ENCODE data around the gene CAMTA1. TPM values are rescaled to one million over a fixed set of nuclear protein-coding genes. Genes with fewer than 3 reads are reported as not detected.
A peak's percentile ranks its signal among the peaks of the same experiment; 100 is the strongest.

The CAMTA1 gene
- total RNA-seq, 1 experiment from 2014 or later: 118 TPM

- H3K27ac ChIP-seq (ENCODE audit: low read length): no peak overlapping the region
- no peaks in the 10 kb centered on the region for H3K27me3 ChIP-seq (ENCODE audit: low read length)
- H3K4me3 ChIP-seq (ENCODE audit: low read length): no peak overlapping the region
- no peak for DNase-seq
- no peaks in the 10 kb centered on the region for H3K79me2 ChIP-seq (ENCODE audit: low read length)
- no peaks in the 10 kb centered on the region for H3K9me3 ChIP-seq (ENCODE audit: low read length)
- no peak overlapping the region for H3K9ac ChIP-seq (ENCODE audit: low read length)
- H3K9me2 ChIP-seq (replicated peaks; ENCODE audit: insufficient read depth, low read length): no peaks in the 10 kb centered on the region
- H3K4me1 ChIP-seq (ENCODE audit: low read length): no peaks in the 10 kb centered on the region
- H3K36me3 ChIP-seq (ENCODE audit: insufficient read depth, low read length): no peaks in the 10 kb centered on the region
- no peaks in the 10 kb centered on the region for H4K20me1 ChIP-seq (ENCODE audit: insufficient read depth, low read depth, low read length)
- H2AFZ ChIP-seq (ENCODE audit: low read length): no peak overlapping the region
- no peak overlapping the region for H3K4me2 ChIP-seq (ENCODE audit: low read depth, low read length, poor library complexity, severe bottlenecking)
Observed at GRCh38 chr1:7613851-7614205, 828.6 kb downstream of the CAMTA1 start.

GRCh38 chr1:7614576-7615074, 829.4 kb downstream of the CAMTA1 start:
- Histone ChIP-seq H3K4me3 (ENCODE audit: low read length) (no peak overlapping the region), H3K9ac (ENCODE audit: low read length) (no peak overlapping the region), H3K36me3 (ENCODE audit: insufficient read depth, low read length) (no peaks in the 10 kb centered on the region), H3K27me3 (ENCODE audit: low read length) (no peaks in the 10 kb centered on the region), H4K20me1 (ENCODE audit: insufficient read depth, low read depth, low read length) (no peaks in the 10 kb centered on the region), H2AFZ (ENCODE audit: low read length) (no peak overlapping the region), H3K9me3 (ENCODE audit: low read length) (no peaks in the 10 kb centered on the region), H3K4me1 (ENCODE audit: low read length) (no peaks in the 10 kb centered on the region), H3K9me2 (replicated peaks; ENCODE audit: insufficient read depth, low read length) (no peaks in the 10 kb centered on the region), H3K27ac (ENCODE audit: low read length) (no peak overlapping the region), H3K79me2 (ENCODE audit: low read length) (no peaks in the 10 kb centered on the region), H3K4me2 (ENCODE audit: low read depth, low read length, poor library complexity, severe bottlenecking) (no peak overlapping the region)
- no peak for DNase-seq

- no peak for DNase-seq
- Histone ChIP-seq H2AFZ (ENCODE audit: low read length) (no peak overlapping the region), H3K9me3 (ENCODE audit: low read length) (no peaks in the 10 kb centered on the region), H3K9ac (ENCODE audit: low read length) (no peak overlapping the region), H3K27me3 (ENCODE audit: low read length) (no peaks in the 10 kb centered on the region), H3K27ac (ENCODE audit: low read length) (no peak overlapping the region), H3K36me3 (ENCODE audit: insufficient read depth, low read length) (no peaks in the 10 kb centered on the region), H3K4me2 (ENCODE audit: low read depth, low read length, poor library complexity, severe bottlenecking) (no peak overlapping the region), H3K4me3 (ENCODE audit: low read length) (no peak overlapping the region), H3K4me1 (ENCODE audit: low read length) (no peaks in the 10 kb centered on the region), H3K9me2 (replicated peaks; ENCODE audit: insufficient read depth, low read length) (no peaks in the 10 kb centered on the region), H4K20me1 (ENCODE audit: insufficient read depth, low read depth, low read length) (no peaks in the 10 kb centered on the region), H3K79me2 (ENCODE audit: low read length) (no peaks in the 10 kb centered on the region)
Observed at GRCh38 chr1:7615138-7615537, 829.9 kb downstream of the CAMTA1 start.

- Histone ChIP-seq H3K4me1 (ENCODE audit: low read length) (no peaks in the 10 kb centered on the region), H4K20me1 (ENCODE audit: insufficient read depth, low read depth, low read length) (no peaks in the 10 kb centered on the region), H3K79me2 (ENCODE audit: low read length) (no peaks in the 10 kb centered on the region), H3K9me3 (ENCODE audit: low read length) (no peaks in the 10 kb centered on the region), H3K27me3 (ENCODE audit: low read length) (no peaks in the 10 kb centered on the region), H2AFZ (ENCODE audit: low read length) (no peak overlapping the region), H3K4me3 (ENCODE audit: low read length) (no peak overlapping the region), H3K36me3 (ENCODE audit: insufficient read depth, low read length) (no peaks in the 10 kb centered on the region), H3K4me2 (ENCODE audit: low read depth, low read length, poor library complexity, severe bottlenecking) (no peak overlapping the region), H3K27ac (ENCODE audit: low read length) (no peak overlapping the region), H3K9ac (ENCODE audit: low read length) (no peak overlapping the region), H3K9me2 (replicated peaks; ENCODE audit: insufficient read depth, low read length) (no peaks in the 10 kb centered on the region)
- DNase-seq: peak; percentile 71
Observed at GRCh38 chr1:7616076-7616832, 831.0 kb downstream of the CAMTA1 start.

- H3K9me2 ChIP-seq (replicated peaks; ENCODE audit: insufficient read depth, low read length): no peaks in the 10 kb centered on the region
- H3K9me3 ChIP-seq (ENCODE audit: low read length): no peaks in the 10 kb centered on the region
- no peak overlapping the region for H3K4me2 ChIP-seq (ENCODE audit: low read depth, low read length, poor library complexity, severe bottlenecking)
- H3K79me2 ChIP-seq (ENCODE audit: low read length): no peaks in the 10 kb centered on the region
- H3K9ac ChIP-seq (ENCODE audit: low read length): no peak overlapping the region
- H3K4me1 ChIP-seq (ENCODE audit: low read length): no peaks in the 10 kb centered on the region
- H3K27me3 ChIP-seq (ENCODE audit: low read length): no peaks in the 10 kb centered on the region
- H4K20me1 ChIP-seq (ENCODE audit: insufficient read depth, low read depth, low read length): no peaks in the 10 kb centered on the region
- no peak for DNase-seq
- no peak overlapping the region for H3K27ac ChIP-seq (ENCODE audit: low read length)
- H3K36me3 ChIP-seq (ENCODE audit: insufficient read depth, low read length): no peaks in the 10 kb centered on the region
- no peak overlapping the region for H2AFZ ChIP-seq (ENCODE audit: low read length)
- no peak overlapping the region for H3K4me3 ChIP-seq (ENCODE audit: low read length)
Observed at GRCh38 chr1:7616953-7617352, 831.7 kb downstream of the CAMTA1 start.

GRCh38 chr1:7617826-7618225, 832.6 kb downstream of the CAMTA1 start:
- Histone ChIP-seq H3K9ac (ENCODE audit: low read length) (no peak overlapping the region), H4K20me1 (ENCODE audit: insufficient read depth, low read depth, low read length) (no peaks in the 10 kb centered on the region), H3K27ac (ENCODE audit: low read length) (no peak overlapping the region), H3K4me1 (ENCODE audit: low read length) (no peaks in the 10 kb centered on the region), H3K9me3 (ENCODE audit: low read length) (no peaks in the 10 kb centered on the region), H3K4me2 (ENCODE audit: low read depth, low read length, poor library complexity, severe bottlenecking) (no peak overlapping the region), H3K4me3 (ENCODE audit: low read length) (no peak overlapping the region), H3K36me3 (ENCODE audit: insufficient read depth, low read length) (no peaks in the 10 kb centered on the region), H2AFZ (ENCODE audit: low read length) (no peak overlapping the region), H3K9me2 (replicated peaks; ENCODE audit: insufficient read depth, low read length) (no peaks in the 10 kb centered on the region), H3K79me2 (ENCODE audit: low read length) (no peaks in the 10 kb centered on the region), H3K27me3 (ENCODE audit: low read length) (no peaks in the 10 kb centered on the region)
- no peak for DNase-seq

GRCh38 chr1:7620196-7620595, 834.9 kb downstream of the CAMTA1 start:
- Histone ChIP-seq H3K9me2 (replicated peaks; ENCODE audit: insufficient read depth, low read length) (no peaks in the 10 kb centered on the region), H4K20me1 (ENCODE audit: insufficient read depth, low read depth, low read length) (no peaks in the 10 kb centered on the region), H2AFZ (ENCODE audit: low read length) (no peak overlapping the region), H3K79me2 (ENCODE audit: low read length) (no peaks in the 10 kb centered on the region), H3K4me3 (ENCODE audit: low read length) (no peak overlapping the region), H3K36me3 (ENCODE audit: insufficient read depth, low read length) (no peaks in the 10 kb centered on the region), H3K9me3 (ENCODE audit: low read length) (no peaks in the 10 kb centered on the region), H3K27ac (ENCODE audit: low read length) (no peak overlapping the region), H3K4me1 (ENCODE audit: low read length) (no peaks in the 10 kb centered on the region), H3K9ac (ENCODE audit: low read length) (no peak overlapping the region), H3K4me2 (ENCODE audit: low read depth, low read length, poor library complexity, severe bottlenecking) (no peak overlapping the region), H3K27me3 (ENCODE audit: low read length) (no peaks in the 10 kb centered on the region)
- no peak for DNase-seq

GRCh38 chr1:7621334-7622219, 836.3 kb downstream of the CAMTA1 start:
- DNase-seq: no peak
- Histone ChIP-seq H3K4me2 (ENCODE audit: low read depth, low read length, poor library complexity, severe bottlenecking) (no peak overlapping the region), H3K27me3 (ENCODE audit: low read length) (no peaks in the 10 kb centered on the region), H3K9me2 (replicated peaks; ENCODE audit: insufficient read depth, low read length) (no peaks in the 10 kb centered on the region), H3K36me3 (ENCODE audit: insufficient read depth, low read length) (no peaks in the 10 kb centered on the region), H3K27ac (ENCODE audit: low read length) (no peak overlapping the region), H3K9ac (ENCODE audit: low read length) (no peak overlapping the region), H3K9me3 (ENCODE audit: low read length) (no peaks in the 10 kb centered on the region), H3K4me1 (ENCODE audit: low read length) (no peaks in the 10 kb centered on the region), H3K79me2 (ENCODE audit: low read length) (no peaks in the 10 kb centered on the region), H4K20me1 (ENCODE audit: insufficient read depth, low read depth, low read length) (no peaks in the 10 kb centered on the region), H2AFZ (ENCODE audit: low read length) (no peak overlapping the region), H3K4me3 (ENCODE audit: low read length) (no peak overlapping the region)
